Measurements from ENCODE around the gene NACC2.

GRCh38 chr9:136021872-136022681, 73.0 kb downstream of the NACC2 start:
- TF ChIP-seq, protein P1, sequence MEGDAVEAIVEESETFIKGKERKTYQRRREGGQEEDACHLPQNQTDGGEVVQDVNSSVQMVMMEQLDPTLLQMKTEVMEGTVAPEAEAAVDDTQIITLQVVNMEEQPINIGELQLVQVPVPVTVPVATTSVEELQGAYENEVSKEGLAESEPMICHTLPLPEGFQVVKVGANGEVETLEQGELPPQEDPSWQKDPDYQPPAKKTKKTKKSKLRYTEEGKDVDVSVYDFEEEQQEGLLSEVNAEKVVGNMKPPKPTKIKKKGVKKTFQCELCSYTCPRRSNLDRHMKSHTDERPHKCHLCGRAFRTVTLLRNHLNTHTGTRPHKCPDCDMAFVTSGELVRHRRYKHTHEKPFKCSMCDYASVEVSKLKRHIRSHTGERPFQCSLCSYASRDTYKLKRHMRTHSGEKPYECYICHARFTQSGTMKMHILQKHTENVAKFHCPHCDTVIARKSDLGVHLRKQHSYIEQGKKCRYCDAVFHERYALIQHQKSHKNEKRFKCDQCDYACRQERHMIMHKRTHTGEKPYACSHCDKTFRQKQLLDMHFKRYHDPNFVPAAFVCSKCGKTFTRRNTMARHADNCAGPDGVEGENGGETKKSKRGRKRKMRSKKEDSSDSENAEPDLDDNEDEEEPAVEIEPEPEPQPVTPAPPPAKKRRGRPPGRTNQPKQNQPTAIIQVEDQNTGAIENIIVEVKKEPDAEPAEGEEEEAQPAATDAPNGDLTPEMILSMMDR (IDR thresholded peaks at IDR 0.05): no peak
- no peak for TF ChIP-seq EP300 (IDR thresholded peaks at IDR 0.05)

All from esophagus muscularis mucosa (tissue), 3 donors.